OCI-M2 (cell line): Measurements from ENCODE around the gene RSPH9.
A peak's percentile ranks its signal among the peaks of the same experiment; 100 is the strongest.
"Not testable (repeated sequence)": the region's sequence is repeated elsewhere in the genome, so short reads cannot be mapped to it uniquely, and the experiment has no call there.

Experiments used
- DNase-seq: peaks from one replicate; lab custom pipeline; 2025; ENCODE audit not compliant: unreplicated experiment; lab: John Stamatoyannopoulos, UW

The RSPH9 gene

GRCh38 chr6:43682724-43683429 is 38.0 kb downstream of the RSPH9 start:
- no peak for DNase-seq

GRCh38 chr6:43683708-43684455 is 39.0 kb downstream of the RSPH9 start:
- DNase-seq: no peak

- DNase-seq: no peak
Observed at GRCh38 chr6:43687079-43687436, 42.2 kb downstream of the RSPH9 start.

GRCh38 chr6:43687437-43688347 is 42.9 kb downstream of the RSPH9 start, which contains the start of gene MRPS18A:
Gene MRPS18A, minus strand, starts transcription at chr6:43687791. Its CDS starts 12 bp downstream, at chr6:43687779.
- DNase-seq: peak; percentile 37

GRCh38 chr6:43689421-43689820 is 44.6 kb downstream of the RSPH9 start:
- DNase-seq: no peak

GRCh38 chr6:43695215-43695966 is 50.6 kb downstream of the RSPH9 start:
- no peak for DNase-seq

- DNase-seq: no peak
Observed at GRCh38 chr6:43695967-43696291, 51.1 kb downstream of the RSPH9 start.

- DNase-seq: no peak
Observed at GRCh38 chr6:43697421-43697820, 52.6 kb downstream of the RSPH9 start.

- DNase-seq: no peak
Observed at GRCh38 chr6:43698584-43699349, 53.9 kb downstream of the RSPH9 start.

GRCh38 chr6:43699564-43700186 is 54.8 kb downstream of the RSPH9 start:
- no peak for DNase-seq

- DNase-seq: not testable (repeated sequence)
Observed at GRCh38 chr6:43700939-43701560, 56.2 kb downstream of the RSPH9 start.

- DNase-seq: no peak
Observed at GRCh38 chr6:43702171-43702533, 57.3 kb downstream of the RSPH9 start.

- peak; percentile 75 for DNase-seq
Observed at GRCh38 chr6:43702534-43703440, 58.0 kb downstream of the RSPH9 start.

- no peak for DNase-seq
Observed at GRCh38 chr6:43703512-43704429, 58.9 kb downstream of the RSPH9 start.

GRCh38 chr6:43705996-43706395 is 61.2 kb downstream of the RSPH9 start:
- no peak for DNase-seq

- no peak for DNase-seq
Observed at GRCh38 chr6:43706788-43707187, 62.0 kb downstream of the RSPH9 start.

- DNase-seq: no peak
Observed at GRCh38 chr6:43707269-43707668, 62.4 kb downstream of the RSPH9 start.
